ENCODE data around the gene KLF7. TPM values are rescaled to one million over a fixed set of nuclear protein-coding genes. Genes with fewer than 3 reads are reported as not detected.

KLF7 gene
- total RNA-seq, 6 experiments from 2014 or later, result 3.3 to 14.2 (median 10.2) TPM

- DNase-seq (peak in 1 of 3 donors; percentile 24), ATAC-seq (peak; percentile 49 to 69 (median 57))
- Histone ChIP-seq H3K9me3 (no peaks in the 10 kb centered on the region), H3K27ac (no peak overlapping the region), H3K4me3 (no peak overlapping the region), H3K36me3 (peaks cover 0 to 4% (median 1%) of the 10 kb centered on the region in 4 donors), H3K4me1 (no peaks in the 10 kb centered on the region), H3K27me3 (no peaks in the 10 kb centered on the region)
- intact Hi-C loops (cut with DNase I), result no loop called here
- TF ChIP-seq, protein P1, sequence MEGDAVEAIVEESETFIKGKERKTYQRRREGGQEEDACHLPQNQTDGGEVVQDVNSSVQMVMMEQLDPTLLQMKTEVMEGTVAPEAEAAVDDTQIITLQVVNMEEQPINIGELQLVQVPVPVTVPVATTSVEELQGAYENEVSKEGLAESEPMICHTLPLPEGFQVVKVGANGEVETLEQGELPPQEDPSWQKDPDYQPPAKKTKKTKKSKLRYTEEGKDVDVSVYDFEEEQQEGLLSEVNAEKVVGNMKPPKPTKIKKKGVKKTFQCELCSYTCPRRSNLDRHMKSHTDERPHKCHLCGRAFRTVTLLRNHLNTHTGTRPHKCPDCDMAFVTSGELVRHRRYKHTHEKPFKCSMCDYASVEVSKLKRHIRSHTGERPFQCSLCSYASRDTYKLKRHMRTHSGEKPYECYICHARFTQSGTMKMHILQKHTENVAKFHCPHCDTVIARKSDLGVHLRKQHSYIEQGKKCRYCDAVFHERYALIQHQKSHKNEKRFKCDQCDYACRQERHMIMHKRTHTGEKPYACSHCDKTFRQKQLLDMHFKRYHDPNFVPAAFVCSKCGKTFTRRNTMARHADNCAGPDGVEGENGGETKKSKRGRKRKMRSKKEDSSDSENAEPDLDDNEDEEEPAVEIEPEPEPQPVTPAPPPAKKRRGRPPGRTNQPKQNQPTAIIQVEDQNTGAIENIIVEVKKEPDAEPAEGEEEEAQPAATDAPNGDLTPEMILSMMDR (IDR thresholded peaks at IDR 0.05), result no peak
- TF ChIP-seq POLR2A (IDR thresholded peaks at IDR 0.05), result no peak
- 75% methylated on average over 6 of the region's 7 CpGs for WGBS (ENCODE audit: insufficient coverage, low coverage, low lambda C conversion rate, missing lambda C conversion rate)
Measured at GRCh38 chr2:207087046-207087902, 78.5 kb downstream of the KLF7 start.

GRCh38 chr2:207086136-207086535 is 79.6 kb downstream of the KLF7 start:
- no peak for ATAC-seq
- Histone ChIP-seq H3K27me3 (no peaks in the 10 kb centered on the region), H3K27ac (no peak overlapping the region), H3K4me3 (no peak overlapping the region), H3K4me1 (no peaks in the 10 kb centered on the region), H3K9me3 (no peaks in the 10 kb centered on the region), H3K36me3 (peaks cover 0 to 4% (median 1%) of the 10 kb centered on the region in 4 donors)
- no peak for DNase-seq
- intact Hi-C loops (cut with DNase I), result no loop called here
- TF ChIP-seq, protein P1 (IDR thresholded peaks at IDR 0.05), result no peak
- TF ChIP-seq POLR2A (IDR thresholded peaks at IDR 0.05), result no peak
- WGBS (ENCODE audit: insufficient coverage, low coverage, low lambda C conversion rate, missing lambda C conversion rate), result 83% methylated on average over 7 of the region's 8 CpGs

DNA sequence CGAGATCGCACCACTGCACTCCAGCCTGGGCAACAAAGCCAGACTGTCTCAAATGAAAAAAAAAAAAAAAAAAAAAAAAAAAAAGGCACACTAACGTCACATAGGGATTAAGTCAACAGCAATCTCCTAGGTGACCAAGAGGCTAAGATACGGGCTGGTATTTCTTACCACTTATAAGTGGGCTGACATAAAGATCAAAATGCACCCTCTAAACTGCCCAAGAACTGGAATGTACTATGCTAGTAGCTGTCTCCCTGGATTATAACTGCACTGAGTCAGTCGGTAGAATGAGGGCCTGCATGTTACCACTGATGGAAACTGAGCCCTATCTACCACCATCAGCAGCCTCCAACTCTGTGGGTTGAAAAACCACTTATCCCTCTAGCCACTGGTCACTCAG is 80.6 kb downstream of the KLF7 start:
- ATAC-seq (no peak), DNase-seq (no peak)
- H3K4me3 ChIP-seq, result no peak overlapping the region
- H3K27me3 ChIP-seq, result no peaks in the 10 kb centered on the region
- WGBS (ENCODE audit: insufficient coverage, low coverage, low lambda C conversion rate, missing lambda C conversion rate), result 98% methylated on average over 4 of the region's 5 CpGs
- H3K4me1 ChIP-seq, result no peaks in the 10 kb centered on the region
- H3K36me3 ChIP-seq, result peaks cover 0 to 10% (median 3%) of the 10 kb centered on the region in 4 donors
- intact Hi-C loops (cut with DNase I), result no loop called here
- no peaks in the 10 kb centered on the region for H3K9me3 ChIP-seq
- no peak for TF ChIP-seq POLR2A (IDR thresholded peaks at IDR 0.05)
- TF ChIP-seq, protein P1 (IDR thresholded peaks at IDR 0.05), result no peak
- H3K27ac ChIP-seq, result no peak overlapping the region

GRCh38 chr2:207083361-207084110 is 82.2 kb downstream of the KLF7 start:
- no peak for TF ChIP-seq POLR2A (IDR thresholded peaks at IDR 0.05)
- TF ChIP-seq, protein P1 (IDR thresholded peaks at IDR 0.05), result no peak
- WGBS (ENCODE audit: insufficient coverage, low coverage, low lambda C conversion rate, missing lambda C conversion rate), result 92% methylated on average over 2 of the region's 2 CpGs
- no peak for DNase-seq
- H3K9me3 ChIP-seq, result no peaks in the 10 kb centered on the region
- H3K27me3 ChIP-seq, result no peaks in the 10 kb centered on the region
- H3K4me1 ChIP-seq, result no peaks in the 10 kb centered on the region
- H3K27ac ChIP-seq, result no peak overlapping the region
- H3K36me3 ChIP-seq, result peaks cover 0 to 17% (median 3%) of the 10 kb centered on the region in 4 donors
- intact Hi-C loops (cut with DNase I), result no loop called here
- ATAC-seq, result no peak
- no peak overlapping the region for H3K4me3 ChIP-seq

Data from right lobe of liver (tissue), 6 donors.